Karpas-422 (cell line): Measurements from ENCODE around the gene APLP2. TPM values are rescaled to one million over a fixed set of nuclear protein-coding genes. Genes with fewer than 3 reads are reported as not detected.

Experiments
- DNase-seq: peaks from one replicate; pipeline ENCODE4 v3.0.0-alpha.2; 2015
- H2AFZ ChIP-seq: fragments of 200-600 bp; sonication (generic); 2 replicates; pipeline ENCODE4 v1.6.1; 2014; ENCODE audit warnings: antibody characterized with exemption, low read length, mixed read lengths
- H3K27ac ChIP-seq: fragments of 200-600 bp; sonication (generic); 2 replicates; pipeline ENCODE4 v1.5.1; 2014; ENCODE audit warnings: mild to moderate bottlenecking, low read length, moderate library complexity
- H3K27me3 ChIP-seq: fragments of 200-600 bp; sonication (generic); 2 replicates; pipeline ENCODE4 v1.6.1; 2014; ENCODE audit warnings: low read length, mixed read lengths
- H3K36me3 ChIP-seq: fragments of 200-600 bp; sonication (generic); 2 replicates; pipeline ENCODE4 v1.6.1; 2014; ENCODE audit warnings: low read length, mixed read lengths; ENCODE audit not compliant: insufficient read depth
- H3K4me1 ChIP-seq: fragments of 200-600 bp; sonication (generic); 2 replicates; pipeline ENCODE4 v1.6.1; 2014; ENCODE audit warnings: mild to moderate bottlenecking, low read length, mixed read lengths
- H3K4me2 ChIP-seq: fragments of 200-600 bp; sonication (generic); 2 replicates; pipeline ENCODE4 v1.6.1; 2014; ENCODE audit warnings: low read length, low read depth, mild to moderate bottlenecking; ENCODE audit not compliant: poor library complexity, severe bottlenecking
- H3K4me3 ChIP-seq: fragments of 200-600 bp; sonication (generic); 2 replicates; pipeline ENCODE4 v1.5.1; 2014; ENCODE audit warnings: mild to moderate bottlenecking, antibody characterized with exemption, low read length, mixed read lengths
- H3K79me2 ChIP-seq: fragments of 200-600 bp; sonication (generic); 2 replicates; pipeline ENCODE4 v1.6.1; 2014; ENCODE audit warnings: mild to moderate bottlenecking, low read length, mixed read lengths
- H3K9ac ChIP-seq: fragments of 200-600 bp; sonication (generic); 2 replicates; pipeline ENCODE4 v1.6.0; 2014; ENCODE audit warnings: low read length
- H3K9me2 ChIP-seq: fragments of 200-600 bp; sonication (generic), shearing (Covaris generic); replicated peaks from 2 replicates; pipeline ENCODE4 v1.6.0; 2014; ENCODE audit warnings: mild to moderate bottlenecking, low read length, moderate library complexity; ENCODE audit not compliant: insufficient read depth
- H3K9me3 ChIP-seq: fragments of 300-700, 200-600 bp; sonication (generic); 2 replicates; pipeline ENCODE4 v1.6.1; 2014; ENCODE audit warnings: low read length, mixed read lengths
- H4K20me1 ChIP-seq: fragments of 200-600 bp; sonication (generic); 2 replicates; pipeline ENCODE4 v1.6.1; 2014; ENCODE audit warnings: mild to moderate bottlenecking, antibody characterized with exemption, low read length, low read depth; ENCODE audit not compliant: insufficient read depth
- total RNA-seq: library from RNA; depleted of rRNA; stranded (reverse); fragments of >200 nt; shearing (Covaris generic); gene quantifications from 2 replicates; pipeline ENCODE4 v1.2.3, GENCODE V29; 2014; ENCODE audit warnings: low replicate concordance

Gene APLP2
- total RNA-seq, 1 experiment from 2014 or later: 50.8 TPM

GRCh38 chr11:130074736-130075135, 5.0 kb downstream of the APLP2 start:
- Histone ChIP-seq H2AFZ (no peak overlapping the region), H3K4me2 (no peak overlapping the region), H3K27me3 (no peaks in the 10 kb centered on the region), H3K9me3 (no peaks in the 10 kb centered on the region), H3K4me1 (peaks cover 15% of the 10 kb centered on the region), H3K79me2 (peaks cover 91% of the 10 kb centered on the region), H3K36me3 (no peaks in the 10 kb centered on the region), H3K4me3 (no peak overlapping the region), H3K9ac (no peak overlapping the region), H3K9me2 (no peaks in the 10 kb centered on the region), H3K27ac (no peak overlapping the region), H4K20me1 (no peaks in the 10 kb centered on the region)
- no peak for DNase-seq

- H3K9ac ChIP-seq: no peak overlapping the region
- H3K9me3 ChIP-seq: no peaks in the 10 kb centered on the region
- H3K9me2 ChIP-seq: no peaks in the 10 kb centered on the region
- no peaks in the 10 kb centered on the region for H3K27me3 ChIP-seq
- no peaks in the 10 kb centered on the region for H3K36me3 ChIP-seq
- DNase-seq: no peak
- H3K4me1 ChIP-seq: peaks cover 8% of the 10 kb centered on the region
- H3K79me2 ChIP-seq: peaks cover 97% of the 10 kb centered on the region
- H3K4me3 ChIP-seq: no peak overlapping the region
- H2AFZ ChIP-seq: no peak overlapping the region
- H3K27ac ChIP-seq: no peak overlapping the region
- no peaks in the 10 kb centered on the region for H4K20me1 ChIP-seq
- no peak overlapping the region for H3K4me2 ChIP-seq
These were observed 7.2 kb downstream of the APLP2 start for GRCh38 chr11:130076778-130077481.

GRCh38 chr11:130077671-130078070, 8.0 kb downstream of the APLP2 start:
- Histone ChIP-seq H3K27ac (no peak overlapping the region), H2AFZ (no peak overlapping the region), H3K27me3 (no peaks in the 10 kb centered on the region), H3K36me3 (no peaks in the 10 kb centered on the region), H3K9ac (no peak overlapping the region), H4K20me1 (no peaks in the 10 kb centered on the region), H3K4me1 (peaks cover 4% of the 10 kb centered on the region; the same call in 1 of the 2 replicates), H3K9me3 (no peaks in the 10 kb centered on the region), H3K79me2 (peaks cover 97% of the 10 kb centered on the region), H3K9me2 (no peaks in the 10 kb centered on the region), H3K4me3 (no peak overlapping the region), H3K4me2 (no peak overlapping the region)
- no peak for DNase-seq

GRCh38 chr11:130078080-130078479, 8.4 kb downstream of the APLP2 start:
- H3K9me2 ChIP-seq: no peaks in the 10 kb centered on the region
- no peak for DNase-seq
- no peak overlapping the region for H3K9ac ChIP-seq
- no peak overlapping the region for H3K27ac ChIP-seq
- peaks cover 1% of the 10 kb centered on the region; the same call in 1 of the 2 replicates for H3K4me1 ChIP-seq
- H3K4me2 ChIP-seq: no peak overlapping the region
- H3K27me3 ChIP-seq: no peaks in the 10 kb centered on the region
- H3K36me3 ChIP-seq: no peaks in the 10 kb centered on the region
- no peak overlapping the region for H2AFZ ChIP-seq
- no peaks in the 10 kb centered on the region for H3K9me3 ChIP-seq
- H3K79me2 ChIP-seq: peaks cover 97% of the 10 kb centered on the region
- no peaks in the 10 kb centered on the region for H4K20me1 ChIP-seq
- no peak overlapping the region for H3K4me3 ChIP-seq

GRCh38 chr11:130085671-130086290, 16.1 kb downstream of the APLP2 start:
- no peak overlapping the region for H3K9ac ChIP-seq
- H3K27ac ChIP-seq: no peak overlapping the region
- H3K4me3 ChIP-seq: no peak overlapping the region
- peaks cover 91% of the 10 kb centered on the region for H3K79me2 ChIP-seq
- H3K9me3 ChIP-seq: no peaks in the 10 kb centered on the region
- H3K27me3 ChIP-seq: no peaks in the 10 kb centered on the region
- no peak for DNase-seq
- H3K4me2 ChIP-seq: no peak overlapping the region
- no peaks in the 10 kb centered on the region for H3K4me1 ChIP-seq
- H2AFZ ChIP-seq: no peak overlapping the region
- H4K20me1 ChIP-seq: no peaks in the 10 kb centered on the region
- H3K9me2 ChIP-seq: no peaks in the 10 kb centered on the region
- no peaks in the 10 kb centered on the region for H3K36me3 ChIP-seq

GRCh38 chr11:130086669-130087068, 17.0 kb downstream of the APLP2 start:
- no peaks in the 10 kb centered on the region for H4K20me1 ChIP-seq
- no peak overlapping the region for H3K4me3 ChIP-seq
- no peaks in the 10 kb centered on the region for H3K9me2 ChIP-seq
- H3K36me3 ChIP-seq: no peaks in the 10 kb centered on the region
- no peak overlapping the region for H3K27ac ChIP-seq
- H3K9me3 ChIP-seq: no peaks in the 10 kb centered on the region
- H2AFZ ChIP-seq: no peak overlapping the region
- H3K27me3 ChIP-seq: no peaks in the 10 kb centered on the region
- no peak for DNase-seq
- H3K9ac ChIP-seq: no peak overlapping the region
- no peaks in the 10 kb centered on the region for H3K4me1 ChIP-seq
- no peak overlapping the region for H3K4me2 ChIP-seq
- H3K79me2 ChIP-seq: peaks cover 82% of the 10 kb centered on the region

GRCh38 chr11:130087294-130087926, 17.7 kb downstream of the APLP2 start:
- H3K9ac ChIP-seq: no peak overlapping the region
- H3K4me2 ChIP-seq: no peak overlapping the region
- no peak overlapping the region for H3K27ac ChIP-seq
- no peaks in the 10 kb centered on the region for H3K36me3 ChIP-seq
- H4K20me1 ChIP-seq: no peaks in the 10 kb centered on the region
- no peak overlapping the region for H2AFZ ChIP-seq
- no peaks in the 10 kb centered on the region for H3K9me3 ChIP-seq
- DNase-seq: no peak
- no peaks in the 10 kb centered on the region for H3K27me3 ChIP-seq
- no peaks in the 10 kb centered on the region for H3K9me2 ChIP-seq
- H3K79me2 ChIP-seq: peaks cover 74% of the 10 kb centered on the region
- H3K4me1 ChIP-seq: no peaks in the 10 kb centered on the region
- H3K4me3 ChIP-seq: no peak overlapping the region

- Histone ChIP-seq H3K27me3 (no peaks in the 10 kb centered on the region), H3K4me1 (no peaks in the 10 kb centered on the region), H3K36me3 (no peaks in the 10 kb centered on the region), H4K20me1 (no peaks in the 10 kb centered on the region), H3K9ac (no peak overlapping the region), H3K9me3 (no peaks in the 10 kb centered on the region), H2AFZ (no peak overlapping the region), H3K4me2 (no peak overlapping the region), H3K4me3 (no peak overlapping the region), H3K79me2 (peaks cover 72% of the 10 kb centered on the region), H3K9me2 (no peaks in the 10 kb centered on the region), H3K27ac (no peak overlapping the region)
- no peak for DNase-seq
These were observed 18.5 kb downstream of the APLP2 start for GRCh38 chr11:130088217-130088616.
